ENCODE results near the gene NHEJ1.

- TF ChIP-seq POLR2A (IDR thresholded peaks at IDR 0.05) (no peak), CTCF (IDR thresholded peaks at IDR 0.05) (peak; percentile 85 to 96 (median 91)), EP300 (IDR thresholded peaks at IDR 0.05) (no peak)
Measured at GRCh38 chr2:219029829-219030165, 130.8 kb downstream of the NHEJ1 start.
